Stimulated activated CD4-positive, alpha-beta T cell treated with anti-CD3 and anti-CD28 coated beads, TNF-alpha, amount 100 ng/mL, for 24 hours (primary cell): Measurements from ENCODE around the gene FOXP1.

ENCODE experiments used
- DNase-seq, 3 experiments: peaks; one replicate each; pipeline ENCODE4 v3.0.0-alpha.2; 2020; ENCODE audit warnings: low read depth in 3 of 3

The FOXP1 gene

GRCh38 chr3:71586810-71587242 is 3.3 kb upstream of the FOXP1 start:
- no peak for DNase-seq

GRCh38 chr3:71585887-71586809 is 2.6 kb upstream of the FOXP1 start:
- DNase-seq: peak in 1 of 3 experiments; percentile 16

- no peak for DNase-seq
These were observed 1.6 kb upstream of the FOXP1 start for GRCh38 chr3:71585131-71585530.

- DNase-seq: peak; percentile 40 to 71 (median 56)
These were observed 975 bp upstream of the FOXP1 start for GRCh38 chr3:71584394-71585011.

GRCh38 chr3:71582612-71583565 is 639 bp downstream of the FOXP1 start:
- DNase-seq: peak; percentile 63 to 77 (median 66)

GRCh38 chr3:71582036-71582611 is 1.4 kb downstream of the FOXP1 start:
- DNase-seq: peak; percentile 33 to 54 (median 37)

- peak; percentile 7 to 27 (median 12) for DNase-seq
These were observed 2.0 kb downstream of the FOXP1 start for GRCh38 chr3:71581457-71582035.

- no peak for DNase-seq
These were observed 2.7 kb downstream of the FOXP1 start for GRCh38 chr3:71580636-71581456.

GRCh38 chr3:71579935-71580406 is 3.6 kb downstream of the FOXP1 start:
- no peak for DNase-seq

- DNase-seq: no peak
These were observed 4.1 kb downstream of the FOXP1 start for GRCh38 chr3:71579326-71579934.

- no peak for DNase-seq
These were observed 5.3 kb downstream of the FOXP1 start for GRCh38 chr3:71578054-71578751.

- DNase-seq: no peak
These were observed 6.5 kb downstream of the FOXP1 start for GRCh38 chr3:71577011-71577410.

GRCh38 chr3:71575433-71575832 is 8.1 kb downstream of the FOXP1 start:
- no peak for DNase-seq

- no peak for DNase-seq
These were observed 10.3 kb downstream of the FOXP1 start for GRCh38 chr3:71573181-71573580.

GRCh38 chr3:71570546-71570945 is 13.0 kb downstream of the FOXP1 start:
- DNase-seq: no peak

- DNase-seq: no peak
These were observed 15.3 kb downstream of the FOXP1 start for GRCh38 chr3:71568207-71568606.

- DNase-seq: no peak
These were observed 16.8 kb downstream of the FOXP1 start for GRCh38 chr3:71566776-71567175.

GRCh38 chr3:71565976-71566375 is 17.6 kb downstream of the FOXP1 start:
- no peak for DNase-seq

GRCh38 chr3:71565316-71565715 is 18.2 kb downstream of the FOXP1 start:
- DNase-seq: no peak
